H1 (cell line): ENCODE data around the gene ABCB7. TPM values are rescaled to one million over a fixed set of nuclear protein-coding genes. Genes with fewer than 3 reads are reported as not detected.

Experiments used
- CTCF ChIA-PET: fragments of 300-600 bp; sonication (Branson Sonifier 250); formaldehyde crosslinking; loops from one replicate; lab custom pipeline; 2021; ENCODE audit not compliant: partially characterized antibody; lab: Charles Lee
- POLR2A ChIA-PET: fragments of 300-600 bp; sonication (Branson Sonifier 250); formaldehyde crosslinking; loops from one replicate; lab custom pipeline; 2021; ENCODE audit warnings: inconsistent platforms; ENCODE audit not compliant: partially characterized antibody; lab: Charles Lee
- DNase-seq, 2 experiments: peaks; one replicate each; pipeline versions ENCODE4 v3.0.0 to v3.0.0-alpha.2; 2010 to 2022; ENCODE audit warnings: low spot score in 2 of 2, low read depth in 1 of 2, mixed read lengths in 1 of 2
- FAIRE-seq: peaks from 2 replicates; lab custom pipeline; 2011; peaks lifted over from hg19 to GRCh38; lab: Jason Lieb, UNC
- H2AFZ ChIP-seq: 2 replicates; pipeline ENCODE4 v1.8.1; 2012; ENCODE audit warnings: low read length, inconsistent platforms
- H2AK5ac ChIP-seq: 2 replicates; pipeline ENCODE4 v1.6.1; 2013; ENCODE audit warnings: low read depth, low read length
- H2BK120ac ChIP-seq: replicated peaks from 2 replicates; pipeline ENCODE3; 2013; ENCODE audit warnings: low read depth, low read length, inconsistent platforms
- H2BK12ac ChIP-seq: 2 replicates; pipeline ENCODE4 v1.6.1; 2013; ENCODE audit warnings: low read depth, low read length
- H2BK15ac ChIP-seq: 2 replicates; pipeline ENCODE4 v1.6.1; 2013; ENCODE audit warnings: low read length
- H2BK20ac ChIP-seq: 2 replicates; pipeline ENCODE4 v1.6.1; 2013; ENCODE audit warnings: low read length
- H2BK5ac ChIP-seq: 2 replicates; pipeline ENCODE4 v1.6.1; 2013; ENCODE audit warnings: low read depth, low read length
- H3K14ac ChIP-seq: 2 replicates; pipeline ENCODE4 v1.6.1; 2013; ENCODE audit warnings: inconsistent platforms; ENCODE audit not compliant: insufficient read length
- H3K18ac ChIP-seq: 2 replicates; pipeline ENCODE4 v1.6.1; 2013; ENCODE audit warnings: low read length; ENCODE audit errors: extremely low read depth
- H3K23ac ChIP-seq: 2 replicates; pipeline ENCODE4 v1.6.1; 2013; ENCODE audit warnings: inconsistent platforms; ENCODE audit not compliant: insufficient read length
- H3K23me2 ChIP-seq: 2 replicates; pipeline ENCODE4 v1.6.1; 2013; ENCODE audit warnings: low read depth, low read length
- H3K27ac ChIP-seq: 2 replicates; pipeline ENCODE4 v1.6.1; 2011; ENCODE audit warnings: low read depth, low read length, inconsistent platforms
- H3K27me3 ChIP-seq, 4 experiments: replicated peaks in 1 of 4; 1 replicate in 1 of 4; 2 replicates in 3 of 4; pipeline versions ENCODE4 v1.6.1 to v1.8.1; 2011 to 2013; ENCODE audit warnings: low read length in 3 of 4, mild to moderate bottlenecking in 3 of 4, inconsistent platforms in 2 of 4, mixed read lengths in 2 of 4, moderate library complexity in 1 of 4; ENCODE audit not compliant: control insufficient read depth in 3 of 4, insufficient read depth in 3 of 4; ENCODE audit errors: extremely low read depth in 1 of 4
- H3K36me3 ChIP-seq, 4 experiments: 2 replicates each; pipeline versions ENCODE4 v1.6.1 to v1.8.1; 2011 to 2013; ENCODE audit warnings: mild to moderate bottlenecking in 4 of 4, low read length in 3 of 4, moderate library complexity in 2 of 4, control low read depth in 1 of 4, inconsistent platforms in 1 of 4; ENCODE audit not compliant: insufficient read depth in 4 of 4, control insufficient read depth in 2 of 4
- H3K4ac ChIP-seq: replicated peaks from 2 replicates; pipeline ENCODE3; 2013; ENCODE audit warnings: low read length, low read depth, mixed read lengths, inconsistent platforms; ENCODE audit not compliant: insufficient read length
- H3K4me1 ChIP-seq, 4 experiments: replicated peaks in 1 of 4; 1 replicate in 1 of 4; 2 replicates in 3 of 4; pipeline versions ENCODE4 v1.6.1 to v1.8.1; 2011 to 2013; ENCODE audit warnings: low read length in 3 of 4, inconsistent platforms in 2 of 4, mixed read lengths in 1 of 4; ENCODE audit not compliant: insufficient read depth in 4 of 4, control insufficient read depth in 3 of 4
- H3K4me2 ChIP-seq, 2 experiments: 2 replicates each; pipeline versions ENCODE4 v1.6.1 to v1.8.1; 2011 to 2013; ENCODE audit warnings: low read depth in 2 of 2, low read length in 2 of 2, control low read depth in 1 of 2, inconsistent platforms in 1 of 2, mild to moderate bottlenecking in 1 of 2; ENCODE audit not compliant: insufficient read depth in 1 of 2
- H3K4me3 ChIP-seq, 4 experiments: fragments of 200-600, 300-600 bp in 1 of 4; sonication (generic), shearing (Covaris generic), sonication (Bioruptor Twin) in 1 of 4; 2 replicates each; pipeline versions ENCODE4 v1.5.1 to v1.8.1; 2011 to 2016; ENCODE audit warnings: low read length in 4 of 4, low read depth in 3 of 4, control low read depth in 2 of 4, inconsistent platforms in 2 of 4, mild to moderate bottlenecking in 2 of 4, mixed read lengths in 1 of 4, moderate library complexity in 1 of 4; ENCODE audit not compliant: insufficient read depth in 2 of 4; ENCODE audit errors: extremely low read depth in 1 of 4
- H3K56ac ChIP-seq: replicated peaks from 2 replicates; pipeline ENCODE3; 2013; ENCODE audit warnings: low read depth, mild to moderate bottlenecking, mixed read lengths, low read length, inconsistent platforms; ENCODE audit not compliant: insufficient read length
- H3K79me1 ChIP-seq: 2 replicates; pipeline ENCODE4 v1.6.1; 2013; ENCODE audit warnings: low read depth, low read length, control low read depth
- H3K79me2 ChIP-seq, 2 experiments: 2 replicates each; pipeline versions ENCODE4 v1.6.1 to v1.8.1; 2012 to 2013; ENCODE audit warnings: low read length in 2 of 2, mild to moderate bottlenecking in 2 of 2, inconsistent platforms in 1 of 2; ENCODE audit not compliant: insufficient read depth in 2 of 2, control insufficient read depth in 1 of 2
- H3K9ac ChIP-seq, 4 experiments: replicated peaks in 1 of 4; 1 replicate in 1 of 4; 2 replicates in 3 of 4; pipeline versions ENCODE4 v1.6.1 to v1.8.1; 2011 to 2013; ENCODE audit warnings: low read depth in 3 of 4, low read length in 3 of 4, control low read depth in 2 of 4, mild to moderate bottlenecking in 2 of 4, moderate library complexity in 2 of 4, inconsistent platforms in 1 of 4; ENCODE audit errors: extremely low read depth in 1 of 4
- H3K9me3 ChIP-seq, 2 experiments: 2 replicates each; pipeline versions ENCODE4 v1.6.1 to v1.8.1; 2012 to 2013; ENCODE audit warnings: mild to moderate bottlenecking in 2 of 2, moderate library complexity in 2 of 2, control low read depth in 1 of 2, inconsistent platforms in 1 of 2, low read depth in 1 of 2, low read length in 1 of 2, mixed read lengths in 1 of 2; ENCODE audit not compliant: insufficient read depth in 2 of 2
- H4K20me1 ChIP-seq, 2 experiments: replicated peaks in 1 of 2; 2 replicates each; pipeline versions ENCODE3 to v1.8.1; 2011 to 2013; ENCODE audit warnings: inconsistent platforms in 2 of 2, low read length in 2 of 2, mild to moderate bottlenecking in 1 of 2; ENCODE audit not compliant: insufficient read depth in 2 of 2, control insufficient read depth in 1 of 2
- H4K5ac ChIP-seq: 2 replicates; pipeline ENCODE4 v1.6.1; 2013; ENCODE audit warnings: low read length, low read depth, mixed read lengths, inconsistent platforms; ENCODE audit not compliant: insufficient read length
- H4K8ac ChIP-seq: 2 replicates; pipeline ENCODE4 v1.8.0; 2013; ENCODE audit warnings: mild to moderate bottlenecking, moderate library complexity, low read length, inconsistent platforms; ENCODE audit not compliant: insufficient read depth; ENCODE audit errors: extremely low read depth
- H4K91ac ChIP-seq: replicated peaks from 2 replicates; pipeline ENCODE3; 2013; ENCODE audit warnings: low read length, mixed read lengths, inconsistent platforms; ENCODE audit not compliant: insufficient read length
- CHD1 ChIP-seq: IDR thresholded peaks from 2 replicates; pipeline ENCODE4 v1.6.1; 2012; ENCODE audit warnings: low read depth, low read length, improper control_type of control experiment
- CHD2 ChIP-seq: IDR thresholded peaks from 2 replicates; pipeline ENCODE4 v1.6.1; 2012; ENCODE audit warnings: low read length, improper control_type of control experiment
- CREB1 ChIP-seq: IDR thresholded peaks from 2 replicates; pipeline ENCODE4 v1.6.1; 2012; ENCODE audit warnings: inconsistent platforms
- EGR1 ChIP-seq: IDR thresholded peaks from 2 replicates; pipeline ENCODE4 v1.6.1; 2011; ENCODE audit warnings: low read depth, low read length, borderline replicate concordance
- FOSL1 ChIP-seq: IDR thresholded peaks from 2 replicates; pipeline ENCODE4 v1.6.1; 2011; ENCODE audit warnings: mild to moderate bottlenecking, low read depth, low read length, moderate library complexity; ENCODE audit not compliant: insufficient read depth
- JUN ChIP-seq: IDR thresholded peaks from 2 replicates; pipeline ENCODE4 v1.6.1; 2011; ENCODE audit warnings: low read depth, mild to moderate bottlenecking, improper control_type of control experiment, low read length
- RNF2 ChIP-seq: fragments of 200-900, 300-1000 bp; sonication (generic); IDR thresholded peaks from 2 replicates; pipeline ENCODE4 v1.7.1; 2016; ENCODE audit warnings: borderline replicate concordance, low read depth, mild to moderate bottlenecking, antibody characterized with exemption, low read length; ENCODE audit not compliant: poor library complexity, severe bottlenecking; ENCODE audit errors: missing control alignments
- SP4 ChIP-seq: IDR thresholded peaks from 2 replicates; pipeline ENCODE4 v1.6.1; 2012; ENCODE audit warnings: low read length, inconsistent platforms
- TAF7 ChIP-seq: optimal IDR thresholded peaks from 2 replicates; pipeline ENCODE3; 2011; ENCODE audit warnings: low read depth, mild to moderate bottlenecking, inconsistent platforms, low read length, moderate library complexity, borderline replicate concordance
- WGBS, 2 experiments: shearing (Covaris generic) in 1 of 2; methylation state at CpG; one replicate each; pipeline versions ENCODE4 v1.1.6 to v1.1.7; 2013 to 2015; ENCODE audit warnings: low lambda C conversion rate in 2 of 2, mixed read lengths in 2 of 2, inconsistent platforms in 1 of 2, low coverage in 1 of 2, missing lambda C conversion rate in 1 of 2; ENCODE audit not compliant: insufficient replicate concordance in 2 of 2, insufficient coverage in 1 of 2, insufficient read length in 1 of 2; ENCODE audit errors: extremely low coverage in 1 of 2, missing lambda C conversion rate in 1 of 2; 5-methylcytosine and 5-hydroxymethylcytosine counted together
- polyA plus RNA-seq, 7 experiments: library from polyadenylated mRNA; depleted of rRNA in 3 of 7; stranded (reverse) in 5 of 7; unstranded in 2 of 7; fragments of >200 nt in 5 of 7; fragments of 200-250 nt in 2 of 7; gene quantifications; 1 replicate in 5 of 7; 2 replicates in 1 of 7; 4 replicates in 1 of 7; pipeline versions ENCODE4 v1.2.1 to v1.2.3, GENCODE V29; 2011 to 2013; ENCODE audit warnings: missing spikeins in 2 of 7, mixed read lengths in 2 of 7
- total RNA-seq: library from RNA; stranded (reverse); fragmentation: NEBNext Ultra II Directional; extraction: Animal tissue kit (Norgen Biotek cat#: 25700); gene quantifications from 2 replicates; pipeline ENCODE4 v1.2.1, GENCODE V29; 2021
- TF ChIP-seq, protein P1 (sequence below): IDR thresholded peaks from 2 replicates; pipeline ENCODE4 v1.6.1; 2012; ENCODE audit warnings: inconsistent platforms

ABCB7 gene
- total and polyA plus RNA-seq, 2 of the 8 experiments (the other 6 are each of a cell fraction or from before 2014, with no cell fraction given): 24.3 to 43.3 TPM

GRCh38 chrX:75074475-75074874 is 81.6 kb downstream of the ABCB7 start:
- no peak overlapping the region for H3K23ac ChIP-seq
- no peak overlapping the region for H3K18ac ChIP-seq
- no peak overlapping the region for H3K56ac ChIP-seq
- H2BK15ac ChIP-seq: no peak overlapping the region
- H3K27ac ChIP-seq: no peak overlapping the region
- H4K5ac ChIP-seq: no peak overlapping the region
- no peak overlapping the region for H2AK5ac ChIP-seq
- H3K79me1 ChIP-seq: no peaks in the 10 kb centered on the region
- no peak overlapping the region for H4K8ac ChIP-seq
- H3K14ac ChIP-seq: no peak overlapping the region
- DNase-seq: no peak
- H3K4me2 ChIP-seq: no peak overlapping the region
- no peak overlapping the region for H3K4ac ChIP-seq
- no peak overlapping the region for H3K9ac ChIP-seq
- H3K4me1 ChIP-seq: no peaks in the 10 kb centered on the region
- no peak overlapping the region for H2BK12ac ChIP-seq
- no peak overlapping the region for H2BK120ac ChIP-seq
- H4K20me1 ChIP-seq: no peaks in the 10 kb centered on the region
- no peak overlapping the region for H3K4me3 ChIP-seq
- no peak for FAIRE-seq
- no peaks in the 10 kb centered on the region for H3K79me2 ChIP-seq
- H3K36me3 ChIP-seq: no peaks in the 10 kb centered on the region; a peak in 1 of 8 replicates
- no peak overlapping the region for H2BK5ac ChIP-seq
- no peaks in the 10 kb centered on the region for H3K9me3 ChIP-seq
- H2BK20ac ChIP-seq: no peak overlapping the region
- H3K23me2 ChIP-seq: no peaks in the 10 kb centered on the region
- H4K91ac ChIP-seq: no peak overlapping the region
- H2AFZ ChIP-seq: no peak overlapping the region
- CTCF ChIA-PET: no interaction called here
- 92% methylated on average over 1 of the region's 1 CpG; no CpG with 5 or more reads in 1 of the 2 experiments for WGBS, 2 experiments
- H3K27me3 ChIP-seq: no peaks in the 10 kb centered on the region
- POLR2A ChIA-PET: no interaction called here
- no peak for TF ChIP-seq CREB1
- TF ChIP-seq CHD2: no peak
- TF ChIP-seq TAF7: no peak
- no peak for TF ChIP-seq JUN
- TF ChIP-seq, protein P1, sequence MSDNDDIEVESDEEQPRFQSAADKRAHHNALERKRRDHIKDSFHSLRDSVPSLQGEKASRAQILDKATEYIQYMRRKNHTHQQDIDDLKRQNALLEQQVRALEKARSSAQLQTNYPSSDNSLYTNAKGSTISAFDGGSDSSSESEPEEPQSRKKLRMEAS: no peak
- no peak for TF ChIP-seq FOSL1
- TF ChIP-seq CHD1: no peak
- TF ChIP-seq EGR1: no peak
- TF ChIP-seq RNF2: no peak
- no peak for TF ChIP-seq SP4
